HG03095 (cell line): ENCODE results near the gene CEL.
"Not testable (repeated sequence)": the region's sequence is repeated elsewhere in the genome, so short reads cannot be mapped to it uniquely, and the experiment has no call there.

Source experiments
- ATAC-seq: cut with Tn5 transposase; IDR thresholded peaks from one replicate; pipeline ENCODE4 v1.9.1; 2021; ENCODE audit warnings: moderate library complexity; ENCODE audit not compliant: unreplicated experiment

CEL gene

GRCh38 chr9:133061764-133062145 lies at the start of gene CEL:
CEL (plus strand) TSS chr9:133061981; CDS start chr9:133062003, 22 bp downstream.
- not testable (repeated sequence) for ATAC-seq

GRCh38 chr9:133014696-133015095 lies 47.1 kb upstream of the CEL start:
- ATAC-seq: no peak

- no peak for ATAC-seq
Observed at GRCh38 chr9:133023117-133023890, 38.5 kb upstream of the CEL start.

- no peak for ATAC-seq
Observed at GRCh38 chr9:133026426-133026825, 35.4 kb upstream of the CEL start.

- ATAC-seq: no peak
Observed at GRCh38 chr9:133027134-133027533, 34.6 kb upstream of the CEL start.

GRCh38 chr9:133028221-133028620 lies 33.6 kb upstream of the CEL start:
- no peak for ATAC-seq

- peak; percentile 7 for ATAC-seq
Observed at GRCh38 chr9:133029994-133030316, 31.8 kb upstream of the CEL start.

- peak; percentile 93 for ATAC-seq
Observed at GRCh38 chr9:133030317-133031129, 31.3 kb upstream of the CEL start, which contains the start of gene GTF3C5. GTF3C5 (plus strand) TSS chr9:133030997; CDS start chr9:133031012, 15 bp downstream.

GRCh38 chr9:133031130-133031422 lies 30.7 kb upstream of the CEL start:
- ATAC-seq: no peak

GRCh38 chr9:133031496-133031911 lies 30.3 kb upstream of the CEL start:
- no peak for ATAC-seq

GRCh38 chr9:133032171-133032570 lies 29.6 kb upstream of the CEL start:
- no peak for ATAC-seq

GRCh38 chr9:133035669-133036068 lies 26.1 kb upstream of the CEL start:
- ATAC-seq: no peak

- ATAC-seq: no peak
Observed at GRCh38 chr9:133037775-133038515, 23.8 kb upstream of the CEL start.

- not testable (repeated sequence) for ATAC-seq
Observed at GRCh38 chr9:133040892-133041479, 20.8 kb upstream of the CEL start.

- ATAC-seq: no peak
Observed at GRCh38 chr9:133041958-133042357, 19.8 kb upstream of the CEL start.

GRCh38 chr9:133042676-133043075 lies 19.1 kb upstream of the CEL start:
- ATAC-seq: no peak

GRCh38 chr9:133043449-133044035 lies 18.2 kb upstream of the CEL start:
- no peak for ATAC-seq

- ATAC-seq: no peak
Observed at GRCh38 chr9:133044125-133044524, 17.7 kb upstream of the CEL start.

- ATAC-seq: no peak
Observed at GRCh38 chr9:133044661-133045060, 17.1 kb upstream of the CEL start.

- ATAC-seq: no peak
Observed at GRCh38 chr9:133045132-133045531, 16.6 kb upstream of the CEL start.
